HS-5 (cell line): Measurements from ENCODE around the gene SLC29A1.

Experiments
- DNase-seq: peaks from one replicate; pipeline ENCODE4 v3.0.0-alpha.2; 2012; ENCODE audit warnings: low read depth

SLC29A1 gene

GRCh38 chr6:44255105-44255808, 31.9 kb downstream of the SLC29A1 start:
- DNase-seq, result no peak

GRCh38 chr6:44255871-44256774, 32.7 kb downstream of the SLC29A1 start:
- DNase-seq, result no peak

GRCh38 chr6:44256775-44257024, 33.3 kb downstream of the SLC29A1 start:
- DNase-seq, result no peak

DNA sequence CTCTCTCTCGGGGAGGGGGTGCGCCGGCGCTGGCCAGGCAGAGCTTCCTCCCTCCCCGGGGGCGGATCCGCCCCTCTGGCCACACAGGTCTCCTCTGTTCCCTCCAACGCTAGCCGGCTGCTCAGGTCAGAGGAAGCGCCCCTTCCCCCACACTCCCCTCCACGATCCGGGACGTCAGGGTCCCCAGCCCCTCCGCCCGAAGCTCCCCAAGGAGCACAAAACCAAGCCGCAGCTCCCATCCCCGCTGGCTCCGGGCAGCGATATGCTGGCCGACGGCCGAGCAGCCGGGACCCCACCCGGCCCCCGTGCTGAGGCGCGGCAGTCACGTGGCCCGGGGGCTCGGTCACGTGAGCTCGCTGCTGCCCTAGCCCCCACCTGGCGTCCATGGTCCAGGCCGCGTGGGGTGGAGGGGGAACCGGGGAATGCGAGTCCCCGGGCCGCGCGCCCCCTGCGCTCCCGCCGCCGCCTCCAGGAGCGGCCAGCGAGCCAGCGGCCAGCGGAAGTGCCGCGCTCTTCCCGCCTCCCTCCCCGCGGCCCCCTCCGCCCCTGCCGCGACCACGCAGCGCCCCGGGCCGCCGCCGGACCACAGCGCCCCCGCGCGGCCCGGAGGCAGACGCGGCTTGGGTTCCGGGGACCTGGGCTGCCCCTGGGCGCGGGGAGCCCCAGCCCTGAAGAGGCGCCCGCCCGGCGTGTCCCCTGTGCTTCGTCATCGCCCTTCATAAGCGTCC, 33.8 kb downstream of the SLC29A1 start, which contains the start of gene SLC35B2:
SLC35B2 (minus strand) TSS at position 504 of the 728 bp plus-strand sequence; CDS start at position 386, 118 bp downstream.
- no peak for DNase-seq

DNA sequence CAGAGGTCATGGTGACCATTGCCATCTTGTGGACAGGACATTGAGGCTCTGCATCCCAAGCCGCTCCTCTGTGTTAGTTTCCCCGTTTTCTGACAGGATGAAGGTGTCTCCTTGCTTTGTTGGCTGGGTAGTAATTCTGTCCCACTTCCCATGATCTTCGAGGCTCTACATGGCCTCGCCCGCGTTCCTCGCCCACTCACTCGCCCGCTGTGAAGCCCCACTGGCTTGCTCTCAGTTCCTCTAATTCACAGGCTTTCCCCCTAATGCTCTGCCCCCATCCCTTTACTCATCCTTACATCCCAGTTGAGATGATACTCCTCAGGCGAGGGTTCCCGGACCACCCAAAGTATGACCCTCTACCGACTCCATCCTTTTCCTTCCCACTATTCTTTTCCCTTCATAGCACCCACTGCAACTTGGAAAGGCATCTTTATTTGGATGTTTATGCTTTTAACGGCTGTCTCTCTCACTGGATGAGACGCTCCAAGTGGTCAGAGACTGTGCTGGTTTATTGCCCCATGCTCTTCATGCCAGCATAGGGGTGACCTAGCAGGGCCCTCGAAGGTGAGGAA, 34.4 kb downstream of the SLC29A1 start:
- DNase-seq, result no peak

DNA sequence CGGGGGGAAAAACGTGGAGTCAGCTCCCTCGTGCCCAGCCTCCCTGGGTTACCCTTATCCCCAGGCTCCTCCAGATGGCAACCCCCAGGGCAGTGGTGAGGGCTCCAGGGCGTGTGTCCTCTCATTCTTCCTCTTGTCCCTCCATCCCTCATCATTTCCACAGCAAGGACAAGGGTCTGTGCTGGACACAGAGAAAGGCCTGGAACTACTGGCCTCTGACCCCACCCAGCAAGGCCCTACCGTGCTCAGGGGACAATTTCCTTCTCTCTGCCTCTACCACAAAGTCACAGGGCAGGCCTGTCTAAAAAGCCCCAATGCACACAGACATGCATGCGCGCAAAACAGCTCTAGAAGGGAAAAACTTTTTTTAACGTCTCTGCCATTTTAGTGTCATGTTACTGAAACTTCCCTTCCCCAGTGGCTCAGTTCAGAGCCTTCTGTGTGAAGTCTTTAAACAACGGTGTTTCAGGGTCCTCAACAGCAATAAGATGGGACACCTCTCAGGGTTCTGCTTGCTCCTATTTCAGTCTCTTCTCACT, 35.0 kb downstream of the SLC29A1 start:
- DNase-seq, result no peak

GRCh38 chr6:44258921-44259320, 35.5 kb downstream of the SLC29A1 start:
- DNase-seq, result no peak

GRCh38 chr6:44260011-44260410, 36.6 kb downstream of the SLC29A1 start:
- DNase-seq, result no peak

GRCh38 chr6:44260451-44261297, 37.3 kb downstream of the SLC29A1 start:
- DNase-seq, result no peak

DNA sequence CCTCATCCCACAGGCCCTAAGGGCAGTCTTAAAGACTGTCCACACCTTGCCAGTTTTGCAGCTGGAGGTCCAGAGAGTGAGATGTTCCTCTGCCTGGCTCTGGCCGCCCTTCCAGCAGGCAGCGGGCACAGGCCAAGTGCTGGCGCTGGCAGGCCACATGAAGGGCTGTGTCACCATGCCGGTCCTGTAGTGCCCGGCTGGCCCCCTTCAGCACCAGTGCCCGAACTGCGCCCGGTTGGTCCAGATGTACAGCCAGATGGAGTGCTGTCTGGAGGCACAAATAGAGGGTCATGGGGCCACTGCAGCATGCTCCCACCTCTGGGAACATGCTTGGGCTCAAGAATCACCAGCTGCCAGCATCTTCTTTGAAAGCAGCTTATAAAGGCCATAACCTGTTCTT, 38.2 kb downstream of the SLC29A1 start:
- no peak for DNase-seq

DNA sequence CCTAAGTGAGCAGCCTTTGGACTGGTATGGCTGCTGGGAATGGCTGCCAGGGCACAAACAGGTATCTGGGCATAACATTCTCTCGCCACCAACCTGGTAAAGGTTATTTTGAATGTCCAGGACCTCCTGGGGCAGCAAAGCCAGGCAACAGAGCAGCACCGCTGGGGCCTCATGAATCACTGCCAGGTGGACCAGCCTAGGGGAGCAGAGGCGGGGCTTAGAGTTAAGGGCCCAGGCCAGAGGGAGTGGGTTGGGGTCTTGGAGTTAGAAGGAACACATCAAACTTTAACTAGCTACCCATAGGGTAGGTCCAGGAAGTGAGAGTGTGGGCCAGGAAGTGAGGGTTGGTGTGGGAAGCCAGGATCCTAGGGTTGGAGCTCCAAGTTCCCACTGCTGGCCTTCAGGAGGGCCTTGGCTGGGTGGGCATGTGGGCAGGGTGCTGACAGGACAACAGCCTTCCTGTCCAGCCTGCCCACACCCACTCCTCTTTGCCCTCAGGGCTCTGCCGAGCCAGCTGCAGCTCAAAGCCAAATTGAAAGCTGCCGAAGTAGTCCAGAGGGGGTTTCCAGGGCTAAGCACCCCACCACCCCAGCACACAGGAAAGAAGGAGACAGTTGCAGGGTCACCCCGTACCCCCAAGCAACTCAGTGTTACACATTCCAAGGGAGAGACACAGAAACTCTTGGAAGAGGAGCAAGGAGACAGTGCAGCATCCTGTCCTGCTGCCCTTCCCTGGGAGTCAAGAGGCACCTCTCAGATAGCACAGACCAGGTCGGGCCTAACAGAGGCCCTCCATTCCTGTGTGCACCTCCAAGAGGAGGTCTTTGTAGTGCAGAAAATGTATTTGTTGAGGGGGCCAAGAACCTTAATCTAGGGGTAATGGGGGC, 39.3 kb downstream of the SLC29A1 start:
- no peak for DNase-seq

GRCh38 chr6:44263354-44264100, 40.1 kb downstream of the SLC29A1 start:
- DNase-seq, result no peak

DNA sequence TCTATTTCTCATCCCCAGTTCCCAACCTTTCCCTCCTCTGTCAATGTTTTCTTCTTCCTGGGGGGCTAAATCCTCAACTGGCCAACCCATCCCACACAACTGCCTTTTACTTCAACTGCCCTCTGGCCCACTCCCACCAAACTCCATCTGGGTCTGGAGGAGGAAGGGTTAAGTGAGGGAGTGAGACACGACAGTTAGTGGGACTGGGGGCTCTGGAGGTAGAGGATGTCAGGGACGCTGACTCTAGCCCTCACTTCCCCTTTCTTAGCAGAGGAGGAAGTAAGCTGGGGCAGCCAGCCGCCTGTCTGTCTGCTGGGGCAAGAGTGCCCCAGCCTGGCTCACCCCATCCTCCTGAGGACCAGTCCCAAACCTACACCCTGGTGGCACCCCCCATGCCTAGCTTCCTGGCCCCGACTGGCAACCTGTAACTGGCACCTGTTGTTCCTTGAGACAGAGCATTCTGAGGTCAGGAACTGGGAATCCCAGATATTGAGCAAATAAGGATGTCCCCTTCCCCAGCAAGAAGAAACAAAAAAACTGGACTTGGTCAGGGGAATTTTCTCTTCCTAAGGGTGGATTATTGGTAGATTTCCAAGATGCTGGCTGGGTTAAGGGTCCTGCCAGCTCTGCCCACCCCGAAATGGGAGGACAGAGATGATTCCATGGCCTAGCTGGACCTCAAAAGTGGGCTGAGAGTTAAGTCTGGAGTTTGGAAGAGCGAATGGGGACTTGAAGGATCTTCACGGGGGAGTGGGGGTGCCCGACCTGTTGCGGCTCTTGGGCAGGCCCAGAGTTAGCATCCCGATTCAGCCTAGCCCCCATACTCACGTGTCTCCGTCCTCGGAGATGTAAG, 41.0 kb downstream of the SLC29A1 start:
- no peak for DNase-seq

- no peak for DNase-seq
Observed at GRCh38 chr6:44265007-44265721, 41.8 kb downstream of the SLC29A1 start, which contains the start of gene NFKBIE. Gene NFKBIE (minus strand): TSS chr6:44265551. CDS start chr6:44265346, 205 bp downstream.

DNA sequence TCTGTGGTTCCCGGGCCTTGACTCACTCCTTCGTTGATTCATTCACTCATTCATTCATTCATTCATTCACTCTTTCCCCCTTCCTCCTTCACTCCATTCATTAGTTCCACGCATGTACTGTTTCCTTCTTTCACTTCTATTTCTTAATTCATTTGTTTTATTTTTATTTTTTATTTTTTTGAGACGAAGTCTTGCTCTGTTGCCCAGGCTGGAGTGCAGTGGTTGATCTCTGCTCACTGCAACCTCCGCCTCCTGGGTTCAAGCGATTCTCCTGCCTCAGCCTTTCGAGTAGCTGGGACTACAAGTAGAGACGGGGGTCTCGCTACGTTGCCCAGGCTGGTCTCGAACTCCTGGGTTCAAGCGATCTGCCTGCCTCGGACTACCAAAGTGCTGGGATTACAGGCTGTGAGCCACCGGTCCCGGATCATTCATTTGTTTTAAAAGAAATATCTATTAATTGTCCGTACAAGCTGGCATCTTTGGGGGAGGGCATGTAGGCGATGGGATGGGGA, 42.4 kb downstream of the SLC29A1 start:
- no peak for DNase-seq

GRCh38 chr6:44266347-44266746, 43.0 kb downstream of the SLC29A1 start:
- DNase-seq, result no peak

- DNase-seq, result no peak
Observed at GRCh38 chr6:44267252-44267651, 43.9 kb downstream of the SLC29A1 start.
